ENCODE data around the gene NTN1.
"Not testable (repeated sequence)": the region's sequence is repeated elsewhere in the genome, so short reads cannot be mapped to it uniquely, and the experiment has no call there.

DNA sequence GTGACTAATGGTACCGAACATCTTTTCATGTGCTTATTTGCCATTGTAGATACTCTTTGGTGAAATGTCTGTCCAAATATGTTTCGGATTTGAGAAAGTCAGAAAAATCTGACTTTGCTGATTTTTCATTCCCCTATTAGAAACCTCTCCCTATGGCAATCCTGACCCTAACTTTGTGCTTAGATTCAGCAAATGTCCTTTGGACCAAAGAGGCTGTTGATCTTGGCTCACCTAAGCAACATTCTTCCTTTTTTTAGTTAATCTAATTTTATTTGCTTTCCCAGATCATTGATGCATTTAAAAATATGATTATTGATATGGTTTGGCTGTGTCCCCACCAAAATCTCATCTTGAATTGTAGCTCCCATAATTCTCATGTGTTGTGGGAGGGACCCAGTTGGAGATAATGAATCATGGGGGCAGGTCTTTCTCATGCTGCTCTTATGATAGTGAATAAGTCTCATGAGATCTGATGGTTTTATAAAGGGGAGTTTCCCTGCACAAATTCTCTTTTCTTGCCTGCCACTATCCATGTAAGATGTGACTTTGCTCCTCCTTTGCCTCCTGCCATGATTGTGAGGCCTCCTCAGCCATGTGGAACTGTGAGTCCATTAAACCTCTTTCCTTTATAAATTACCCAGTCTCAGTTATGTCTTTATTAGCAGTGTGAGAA lies 32.9 kb upstream of the NTN1 start:
- TF ChIP-seq CTCF (conservative IDR thresholded peaks at IDR 0.05); ZFX (IDR thresholded peaks at IDR 0.05): not testable (repeated sequence)

All from C4-2B (cell line).